SK-N-MC (cell line): Measurements from ENCODE around the gene TRAF3IP3.

ENCODE experiments used
- DNase-seq: peaks from one replicate; pipeline ENCODE4 v3.0.0-alpha.2; 2011; ENCODE audit warnings: low read depth, low spot score
- H3K27ac ChIP-seq: fragments of 200-600 bp; sonication (generic); 2 replicates; pipeline ENCODE4 v1.5.1; 2016; ENCODE audit warnings: mixed run types
- H3K36me3 ChIP-seq: fragments of 200-600 bp; sonication (generic); 2 replicates; pipeline ENCODE4 v1.6.1; 2017; ENCODE audit warnings: antibody characterized with exemption, low read length, mixed read lengths; ENCODE audit not compliant: insufficient read depth
- H3K4me3 ChIP-seq: fragments of 200-600 bp; sonication (generic); 2 replicates; pipeline ENCODE4 v1.5.1; 2016
- H3K9ac ChIP-seq: fragments of 200-600 bp; sonication (generic); 2 replicates; pipeline ENCODE4 v1.8.0; 2017; ENCODE audit warnings: mixed run types, mixed read lengths; ENCODE audit not compliant: insufficient read length
- H3K9me3 ChIP-seq: fragments of 200-600 bp; sonication (generic); 2 replicates; pipeline ENCODE4 v1.6.1; 2017; ENCODE audit warnings: low read depth, mild to moderate bottlenecking, antibody characterized with exemption, low read length, moderate library complexity, mixed read lengths
- EZH2 ChIP-seq: fragments of 200-600 bp; sonication (generic); IDR thresholded peaks from one replicate; pipeline ENCODE4 v1.6.1; 2017; ENCODE audit warnings: antibody characterized with exemption
- FOXP2 ChIP-seq: optimal IDR thresholded peaks from 2 replicates; pipeline ENCODE3; 2011; ENCODE audit warnings: mild to moderate bottlenecking, moderate library complexity; ENCODE audit not compliant: insufficient read depth; ENCODE audit errors: extremely low read length, control extremely low read depth
- POLR2AphosphoS5 ChIP-seq: IDR thresholded peaks from 2 replicates; pipeline ENCODE4 v1.6.1; 2012; ENCODE audit warnings: mild to moderate bottlenecking, low read depth, low read length, borderline replicate concordance

Gene TRAF3IP3

DNA sequence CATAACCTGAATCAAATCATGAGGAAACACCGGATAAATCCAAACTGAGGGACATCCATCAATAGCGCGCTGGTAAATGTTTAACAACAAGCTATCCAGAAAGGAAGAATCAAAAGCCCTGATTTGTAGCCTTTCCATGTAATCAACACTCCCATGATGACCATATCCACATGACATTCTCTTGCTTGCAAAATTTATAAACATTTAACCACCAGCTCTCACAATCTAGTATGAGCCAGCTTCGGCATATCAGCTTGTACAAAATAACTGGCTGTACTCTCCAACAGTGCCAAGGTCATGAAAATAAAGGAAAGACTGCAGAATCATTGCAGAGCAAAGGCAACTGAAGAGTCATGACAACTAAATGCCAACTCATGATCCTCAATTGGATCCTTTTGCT lies 35.5 kb upstream of the TRAF3IP3 start:
- Histone ChIP-seq H3K9me3 (no peaks in the 10 kb centered on the region), H3K9ac (no peak overlapping the region), H3K27ac (no peak overlapping the region), H3K4me3 (no peak overlapping the region), H3K36me3 (no peaks in the 10 kb centered on the region)
- no peak for DNase-seq
- no peak for TF ChIP-seq FOXP2
- TF ChIP-seq EZH2 = no peak
- TF ChIP-seq POLR2AphosphoS5 = no peak

DNA sequence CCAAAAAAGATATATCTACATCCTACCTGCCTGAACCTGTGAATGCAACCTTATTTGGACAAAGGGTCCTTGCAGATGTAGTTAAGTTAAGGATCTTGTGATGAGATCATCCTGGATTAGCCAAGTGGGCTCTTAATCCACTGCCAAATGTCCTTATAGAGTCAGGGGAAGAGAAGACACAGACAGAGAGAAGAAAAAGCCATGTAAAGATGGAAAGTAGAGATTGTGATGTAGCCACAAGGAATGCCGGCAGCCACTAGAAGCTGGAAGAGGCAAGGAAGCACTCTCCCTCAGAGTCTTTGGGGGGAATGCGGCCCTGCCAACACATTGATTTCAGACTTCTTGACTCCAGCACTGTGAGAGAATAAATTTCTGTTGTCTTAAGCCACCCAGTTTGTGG lies 35.0 kb upstream of the TRAF3IP3 start:
- no peak overlapping the region for H3K9ac ChIP-seq
- no peaks in the 10 kb centered on the region for H3K36me3 ChIP-seq
- no peak for DNase-seq
- TF ChIP-seq EZH2 (no peak), POLR2AphosphoS5 (no peak), FOXP2 (no peak)
- no peak overlapping the region for H3K27ac ChIP-seq
- no peak overlapping the region for H3K4me3 ChIP-seq
- no peaks in the 10 kb centered on the region for H3K9me3 ChIP-seq

DNA sequence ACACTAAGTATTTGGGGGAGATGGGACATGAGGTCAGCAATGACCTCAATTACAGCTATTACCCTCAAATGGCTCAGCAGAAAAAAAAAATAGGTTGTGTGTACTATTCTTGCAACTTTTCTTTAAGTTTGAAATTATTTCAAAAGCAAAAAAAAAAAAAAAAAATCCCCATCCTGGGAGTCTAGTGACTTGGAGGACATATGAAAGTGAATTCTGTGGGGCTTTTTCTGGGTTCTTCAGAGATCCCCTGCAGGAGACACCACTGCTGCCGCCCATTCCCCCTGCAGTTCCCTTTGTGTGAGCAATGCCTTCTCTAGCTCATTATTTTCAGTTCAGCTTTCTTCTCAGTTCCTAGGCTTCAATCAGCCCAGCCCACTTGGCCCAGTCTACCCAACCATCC lies 34.5 kb upstream of the TRAF3IP3 start:
- Histone ChIP-seq H3K36me3 (no peaks in the 10 kb centered on the region), H3K9me3 (no peaks in the 10 kb centered on the region), H3K27ac (no peak overlapping the region), H3K4me3 (no peak overlapping the region), H3K9ac (no peak overlapping the region)
- TF ChIP-seq EZH2 (no peak), FOXP2 (no peak), POLR2AphosphoS5 (no peak)
- no peak for DNase-seq

DNA sequence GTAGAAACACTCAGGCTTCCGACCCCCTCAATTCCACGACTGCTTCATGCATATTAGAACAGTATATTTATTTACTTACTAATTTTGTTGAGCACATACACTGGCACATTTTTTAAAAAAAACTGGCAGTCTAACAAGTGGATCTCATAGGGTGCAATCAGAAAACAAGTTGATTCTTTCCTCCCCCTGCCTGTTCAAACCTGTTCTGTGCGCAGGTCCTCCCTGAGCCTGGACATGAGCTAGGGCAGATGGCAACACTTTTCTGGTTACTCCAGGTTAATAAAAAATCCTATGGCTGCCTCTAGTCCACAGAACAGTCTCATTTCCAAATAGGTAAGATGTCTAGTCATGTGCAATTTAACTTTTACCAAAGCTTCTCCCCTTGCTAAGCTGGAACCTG lies 32.6 kb upstream of the TRAF3IP3 start:
- H3K27ac ChIP-seq = no peak overlapping the region
- H3K4me3 ChIP-seq = no peak overlapping the region
- no peak for DNase-seq
- H3K36me3 ChIP-seq = no peaks in the 10 kb centered on the region
- TF ChIP-seq POLR2AphosphoS5 (no peak), FOXP2 (no peak), EZH2 (no peak)
- H3K9me3 ChIP-seq = no peaks in the 10 kb centered on the region
- no peak overlapping the region for H3K9ac ChIP-seq

DNA sequence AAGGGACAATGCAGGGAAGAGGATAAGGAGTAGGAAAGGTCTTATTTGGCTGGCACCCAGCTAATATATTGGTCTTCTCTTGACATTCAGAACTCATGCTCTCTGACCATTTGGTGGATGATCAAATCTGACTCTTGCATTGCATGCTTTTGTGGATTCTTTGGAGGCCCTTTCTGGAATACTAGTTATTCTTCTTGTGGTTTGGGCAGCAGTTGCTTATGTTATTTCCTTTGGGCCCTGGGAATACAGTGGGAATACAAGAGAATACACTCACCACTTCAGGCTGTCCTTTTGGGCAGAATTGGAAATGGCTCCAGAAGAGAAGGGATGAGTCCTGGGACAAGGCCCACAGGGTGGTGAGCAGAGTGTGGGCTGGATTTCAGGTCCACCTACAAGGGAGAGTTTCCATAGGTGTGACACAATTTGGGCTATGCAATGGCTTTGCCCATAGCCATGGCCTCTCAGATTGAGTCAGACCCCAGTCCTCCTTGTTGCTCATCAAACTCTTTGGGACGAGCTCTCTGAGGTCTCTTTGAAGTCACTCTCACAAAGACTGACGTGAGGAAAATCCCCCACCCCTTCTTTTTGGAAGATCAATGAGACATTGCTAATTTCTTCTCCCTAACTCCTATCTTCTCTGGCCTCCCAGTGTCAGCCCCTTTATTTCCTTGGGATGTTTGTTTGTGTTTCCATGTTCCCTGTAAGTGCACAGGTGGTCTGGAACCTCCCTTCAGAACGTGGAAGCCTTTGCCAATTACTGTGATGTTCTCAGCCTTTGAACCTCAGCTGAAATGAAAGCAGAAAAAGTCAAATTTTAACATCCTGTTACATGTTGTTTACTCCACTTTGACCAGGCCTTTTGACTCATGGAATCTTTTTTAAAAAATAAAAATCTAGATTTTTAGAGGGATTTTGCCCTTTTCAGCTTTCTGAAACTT lies 31.8 kb upstream of the TRAF3IP3 start:
- Histone ChIP-seq H3K27ac (no peak overlapping the region), H3K36me3 (no peaks in the 10 kb centered on the region), H3K9me3 (no peaks in the 10 kb centered on the region), H3K9ac (no peak overlapping the region), H3K4me3 (no peak overlapping the region)
- no peak for DNase-seq
- TF ChIP-seq EZH2 = no peak
- no peak for TF ChIP-seq FOXP2
- TF ChIP-seq POLR2AphosphoS5 = no peak

DNA sequence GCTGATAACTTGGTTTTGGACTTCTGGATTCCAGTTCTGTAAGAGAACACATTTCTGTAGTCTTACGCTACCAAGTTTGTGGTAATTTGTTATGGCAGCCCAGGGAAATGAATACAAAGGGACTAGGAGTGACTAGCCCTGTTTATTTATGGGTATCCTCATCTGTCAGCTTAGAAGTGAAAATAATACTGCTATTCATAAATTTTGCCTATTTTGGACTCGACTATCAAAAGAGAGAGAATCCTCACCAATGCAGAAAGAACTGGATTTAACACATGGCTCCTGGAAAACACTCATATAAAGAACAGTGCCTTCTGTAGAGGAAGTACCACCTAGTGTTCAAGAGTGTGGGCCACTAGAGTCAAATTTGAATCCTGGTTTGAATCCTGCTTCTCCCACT lies 28.6 kb upstream of the TRAF3IP3 start:
- H3K36me3 ChIP-seq = no peaks in the 10 kb centered on the region

DNA sequence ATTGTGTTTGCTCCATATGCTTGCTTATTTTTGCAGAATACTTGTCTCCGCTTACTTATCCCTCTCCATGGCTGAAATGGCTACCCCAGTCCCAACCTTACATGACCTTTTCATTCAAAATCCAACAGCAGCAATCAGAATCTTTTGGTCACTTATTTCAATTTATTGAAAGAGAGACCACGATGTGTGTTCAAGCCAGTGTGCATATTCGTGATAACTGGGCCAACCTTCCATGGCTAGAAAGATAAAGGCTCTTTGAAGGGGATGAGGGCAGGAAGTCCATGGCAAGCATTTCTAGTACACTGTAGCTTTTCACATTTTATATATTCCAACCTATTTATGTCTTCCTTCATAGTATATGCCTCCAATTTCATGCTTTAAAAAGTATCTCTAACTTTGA lies 28.1 kb upstream of the TRAF3IP3 start:
- H3K27ac ChIP-seq = no peak overlapping the region
- H3K9ac ChIP-seq = no peak overlapping the region
- no peaks in the 10 kb centered on the region for H3K36me3 ChIP-seq
- no peak overlapping the region for H3K4me3 ChIP-seq
- DNase-seq = no peak
- no peak for TF ChIP-seq EZH2
- TF ChIP-seq FOXP2 = no peak
- TF ChIP-seq POLR2AphosphoS5 = no peak
- H3K9me3 ChIP-seq = no peaks in the 10 kb centered on the region

More for the DNA sequence above, 28.6 kb upstream of the TRAF3IP3 start:
- H3K4me3 ChIP-seq = no peak overlapping the region
- no peaks in the 10 kb centered on the region for H3K9me3 ChIP-seq
- no peak overlapping the region for H3K27ac ChIP-seq
- TF ChIP-seq EZH2 = no peak
- no peak for TF ChIP-seq POLR2AphosphoS5
- no peak for TF ChIP-seq FOXP2
- no peak for DNase-seq
- no peak overlapping the region for H3K9ac ChIP-seq

DNA sequence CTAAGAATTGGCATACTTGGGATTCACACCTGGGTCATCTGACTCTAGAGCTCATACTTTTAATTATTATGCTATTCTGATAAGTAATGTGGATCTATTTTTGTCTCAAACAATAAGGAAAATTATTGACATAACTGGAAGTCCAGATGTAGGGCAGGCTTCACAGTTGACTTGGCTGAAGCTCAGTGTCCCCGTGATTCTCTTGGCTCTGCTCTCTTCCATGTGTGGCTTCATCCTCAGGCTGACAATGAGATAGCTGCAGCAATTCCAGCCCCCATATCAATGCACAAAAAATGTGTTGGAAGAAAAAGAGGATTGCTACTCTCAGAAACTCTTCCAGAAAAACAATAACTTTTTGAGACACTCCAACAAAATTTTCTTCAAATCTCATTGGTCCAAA lies 27.4 kb upstream of the TRAF3IP3 start:
- DNase-seq = no peak
- no peaks in the 10 kb centered on the region for H3K36me3 ChIP-seq
- no peaks in the 10 kb centered on the region for H3K9me3 ChIP-seq
- no peak overlapping the region for H3K4me3 ChIP-seq
- no peak for TF ChIP-seq EZH2
- no peak for TF ChIP-seq POLR2AphosphoS5
- no peak for TF ChIP-seq FOXP2
- H3K9ac ChIP-seq = no peak overlapping the region
- H3K27ac ChIP-seq = no peak overlapping the region
